GM21381 (cell line): Measurements from ENCODE around the gene NAXD.
A peak's percentile ranks its signal among the peaks of the same experiment; 100 is the strongest.
"Not testable (repeated sequence)": the region's sequence is repeated elsewhere in the genome, so short reads cannot be mapped to it uniquely, and the experiment has no call there.

Experiments used
- ATAC-seq: cut with Tn5 transposase; IDR thresholded peaks from one replicate; pipeline ENCODE4 v1.9.1; 2021; ENCODE audit warnings: mild to moderate bottlenecking, moderate library complexity; ENCODE audit not compliant: unreplicated experiment

Gene NAXD

DNA sequence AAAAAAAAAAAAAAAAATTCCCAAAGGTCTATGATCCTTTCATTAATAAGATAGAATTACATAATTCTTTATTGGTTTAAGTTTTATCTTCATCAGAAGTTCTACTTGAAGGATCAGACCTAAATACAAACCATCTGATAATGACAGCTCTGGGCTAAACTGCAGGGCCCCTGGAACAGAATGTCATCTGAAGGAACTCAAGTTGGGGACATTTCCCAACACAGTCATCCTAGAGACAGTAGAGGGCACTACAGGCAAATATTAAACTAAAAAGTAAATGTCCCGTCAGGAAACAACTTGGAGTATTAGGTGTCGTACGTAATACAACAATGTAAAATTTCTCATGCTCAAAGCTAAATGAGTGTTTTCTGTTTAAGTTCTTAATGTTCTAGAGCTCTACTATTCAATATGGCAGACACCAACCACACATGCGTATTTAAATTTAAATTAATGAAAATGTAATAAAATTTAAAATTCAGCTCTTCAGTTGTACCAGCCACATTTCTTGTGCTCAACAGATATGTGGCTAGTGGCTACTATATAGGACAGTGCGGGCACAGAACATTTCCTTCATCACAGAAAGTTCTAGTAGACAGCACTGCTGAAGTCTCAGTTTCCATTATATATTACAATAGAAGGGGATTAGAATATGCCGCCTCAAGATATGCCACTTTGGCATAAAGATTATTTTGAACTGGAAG is 21.8 kb upstream of the NAXD start:
- peak; percentile 76 for ATAC-seq

DNA sequence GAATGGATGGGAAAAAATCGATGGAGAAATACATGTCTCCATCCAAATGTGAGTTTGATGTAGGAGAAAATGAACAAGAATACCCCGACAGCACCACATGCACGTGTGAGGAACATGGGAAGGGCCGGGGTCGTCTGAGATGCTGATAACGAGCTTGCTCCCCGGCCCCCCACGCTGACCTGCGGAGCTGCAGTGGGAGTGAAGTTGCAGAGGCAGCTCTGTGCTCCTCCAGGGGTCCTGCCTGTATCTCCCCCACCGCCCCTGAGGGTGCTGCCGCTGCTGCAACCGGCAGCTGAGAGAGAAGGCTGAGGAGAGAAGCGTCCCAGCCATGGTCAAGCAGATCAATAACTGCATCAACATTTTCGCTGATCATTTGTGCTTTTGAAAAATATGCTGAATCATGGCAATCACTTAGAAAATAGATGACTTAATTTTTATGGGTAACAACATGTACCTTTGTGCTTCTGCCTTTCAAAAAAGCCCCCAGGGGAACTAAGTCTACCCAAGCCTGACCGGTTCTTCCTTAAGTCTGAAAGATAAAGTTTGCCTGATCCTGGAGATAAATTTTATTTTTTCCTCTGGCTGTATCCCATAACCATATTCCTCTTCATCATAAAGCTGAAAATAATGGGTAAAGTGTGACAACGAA is 18.2 kb upstream of the NAXD start:
- ATAC-seq: no peak

DNA sequence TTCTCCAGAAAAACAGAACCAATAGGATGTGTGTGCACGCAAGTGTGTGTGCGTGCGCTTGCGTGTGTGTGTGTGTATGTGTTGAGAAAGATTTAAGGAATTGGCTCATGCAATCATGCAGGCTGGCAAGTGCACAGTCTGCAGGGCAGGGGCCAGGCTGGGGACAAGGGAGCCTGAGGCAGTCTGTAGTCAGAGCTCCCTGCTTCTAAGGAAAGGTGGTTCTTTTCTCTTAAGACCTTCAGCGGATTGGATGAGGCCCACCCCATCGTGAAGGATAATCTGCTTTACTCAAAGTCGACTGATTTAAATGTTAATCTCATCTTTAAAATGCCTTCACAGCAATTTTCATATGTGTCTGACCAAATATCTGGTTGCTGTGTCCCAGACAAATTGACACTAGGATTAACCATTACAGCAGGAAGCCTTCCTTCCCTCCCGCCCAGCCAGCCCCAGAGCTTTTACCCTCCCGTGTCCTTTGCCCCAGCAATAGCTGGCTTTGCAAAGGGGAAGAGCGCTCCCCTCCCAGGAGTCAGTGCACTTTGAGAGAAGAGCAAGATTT is 15.0 kb upstream of the NAXD start:
- ATAC-seq: no peak

DNA sequence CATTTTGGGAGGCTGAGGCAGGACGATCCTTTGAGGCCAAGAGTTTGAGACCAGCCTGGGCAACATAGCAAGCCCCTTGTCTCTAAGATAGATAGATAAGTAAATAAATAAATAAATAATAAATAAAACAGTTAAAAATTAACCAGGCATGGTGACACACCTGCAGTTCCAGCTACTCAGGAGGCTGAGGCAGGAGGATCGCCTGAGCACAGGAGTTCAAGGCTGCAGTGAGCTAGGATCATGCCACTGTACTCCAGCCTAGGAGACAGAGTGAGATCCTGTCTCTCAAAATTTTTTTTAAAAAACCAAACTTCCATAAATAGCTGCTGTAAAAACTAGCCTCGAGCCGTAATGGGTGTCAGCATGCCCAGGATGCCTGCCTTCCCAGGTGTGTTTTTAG is 14.4 kb upstream of the NAXD start:
- no peak for ATAC-seq

DNA sequence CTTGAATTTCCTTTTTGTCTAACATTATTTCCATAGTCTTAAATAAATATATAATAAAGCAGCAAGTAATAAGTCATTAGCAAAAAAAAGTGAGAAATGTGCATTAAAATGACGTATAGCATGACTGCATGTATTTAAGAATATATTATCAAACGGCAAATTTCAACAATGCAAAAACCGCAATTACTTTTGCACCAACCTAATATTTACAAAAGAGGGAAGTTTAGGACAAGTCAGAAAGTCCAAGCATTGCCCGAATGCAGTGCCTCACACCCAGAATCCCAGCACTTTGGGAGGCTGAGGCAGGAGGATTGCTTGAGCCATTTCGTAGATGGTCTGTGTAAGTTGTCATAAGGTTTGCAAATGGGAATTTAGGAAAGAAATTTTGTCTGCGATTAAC is 10.2 kb upstream of the NAXD start:
- no peak for ATAC-seq

DNA sequence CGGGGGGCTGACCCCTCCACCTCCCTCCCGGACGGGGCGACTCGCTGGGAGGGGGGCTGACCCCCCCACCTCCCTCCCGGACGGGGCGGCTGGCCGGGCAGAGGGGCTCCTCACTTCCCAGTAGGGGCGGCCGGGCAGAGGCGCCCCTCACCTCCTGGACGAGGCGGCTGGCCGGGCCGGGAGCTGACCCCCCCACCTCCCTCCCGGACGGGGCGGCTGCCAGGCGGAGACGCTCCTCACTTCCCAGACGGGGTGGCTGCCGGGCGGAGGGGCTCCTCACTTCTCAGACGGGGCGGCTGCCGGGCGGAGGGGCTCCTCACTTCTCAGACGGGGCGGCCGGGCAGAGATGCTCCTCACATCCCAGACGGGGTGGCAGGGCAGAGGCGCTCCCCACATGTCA is 9.1 kb upstream of the NAXD start:
- not testable (repeated sequence) for ATAC-seq

DNA sequence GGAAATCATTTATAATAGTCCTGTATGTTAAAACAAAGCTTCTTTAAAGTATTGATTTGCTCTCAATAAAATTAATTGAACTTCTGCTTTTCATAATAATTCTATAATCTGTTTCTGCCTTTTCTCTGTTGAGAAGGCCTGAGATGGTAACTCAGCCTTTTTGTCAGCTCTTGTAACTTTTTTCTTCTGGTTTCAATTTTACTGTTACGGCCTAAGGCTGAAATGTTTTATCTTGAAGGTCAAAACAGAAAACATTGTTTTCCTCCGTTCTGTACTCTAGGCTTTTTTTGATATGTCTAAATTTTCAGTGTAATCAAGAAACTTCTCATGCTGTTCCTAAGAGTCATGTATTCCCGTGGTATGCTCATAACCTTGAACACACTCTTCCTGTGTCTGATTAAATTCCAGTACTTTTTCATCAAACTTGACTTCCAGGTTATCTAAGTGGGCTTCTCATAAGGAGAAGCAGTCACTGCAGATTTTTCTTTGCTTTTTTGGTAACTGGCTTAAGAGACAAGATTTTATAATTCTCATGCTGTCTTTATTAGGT is 7.6 kb upstream of the NAXD start:
- no peak for ATAC-seq

DNA sequence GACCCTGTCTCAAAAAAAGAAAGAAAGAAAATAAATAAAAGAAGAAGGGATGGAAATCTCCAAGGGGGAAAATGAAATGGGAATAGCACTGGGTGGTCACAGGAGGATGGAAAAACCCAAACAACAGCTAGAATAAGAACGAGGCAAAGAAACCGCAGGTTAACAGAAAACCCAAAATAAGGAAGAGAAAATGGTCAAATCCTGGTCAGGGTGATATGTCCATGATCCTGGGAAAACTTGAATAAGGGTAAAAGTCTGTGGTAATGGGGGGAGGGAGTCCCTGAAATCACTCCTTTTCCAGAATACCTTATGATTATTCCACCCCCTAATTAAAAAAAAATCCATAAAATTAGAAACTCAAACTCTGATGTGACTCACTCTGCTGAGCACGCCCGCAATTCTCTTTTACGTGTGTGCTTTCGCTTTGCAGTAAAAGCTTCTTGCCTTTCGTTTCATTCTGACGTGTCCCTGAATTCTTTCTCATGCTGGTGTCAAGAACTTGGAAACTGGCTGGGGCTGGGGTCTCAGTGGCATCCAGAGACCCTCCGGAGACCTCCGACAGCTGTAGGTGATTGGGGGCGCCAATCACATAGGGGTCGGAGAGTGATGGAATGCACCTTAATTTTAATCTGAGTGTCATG is 4.3 kb upstream of the NAXD start:
- peak; percentile 55 for ATAC-seq

DNA sequence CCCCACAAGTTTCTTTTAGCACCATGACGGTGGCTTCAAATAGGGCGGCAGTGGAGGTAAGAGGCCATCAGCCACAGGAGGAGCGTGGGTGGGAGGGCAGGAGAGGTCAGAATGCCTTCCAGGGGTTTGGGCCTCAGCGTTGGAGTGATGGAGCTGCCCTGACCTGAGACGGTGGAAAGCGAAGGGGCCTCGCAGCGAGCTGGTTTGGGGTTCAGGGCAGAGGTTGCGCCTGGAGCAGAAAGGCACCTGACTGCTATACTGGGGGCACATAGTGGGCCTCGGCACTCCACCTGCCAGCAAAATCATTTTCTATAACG is 382 bp upstream of the NAXD start:
- no peak for ATAC-seq

DNA sequence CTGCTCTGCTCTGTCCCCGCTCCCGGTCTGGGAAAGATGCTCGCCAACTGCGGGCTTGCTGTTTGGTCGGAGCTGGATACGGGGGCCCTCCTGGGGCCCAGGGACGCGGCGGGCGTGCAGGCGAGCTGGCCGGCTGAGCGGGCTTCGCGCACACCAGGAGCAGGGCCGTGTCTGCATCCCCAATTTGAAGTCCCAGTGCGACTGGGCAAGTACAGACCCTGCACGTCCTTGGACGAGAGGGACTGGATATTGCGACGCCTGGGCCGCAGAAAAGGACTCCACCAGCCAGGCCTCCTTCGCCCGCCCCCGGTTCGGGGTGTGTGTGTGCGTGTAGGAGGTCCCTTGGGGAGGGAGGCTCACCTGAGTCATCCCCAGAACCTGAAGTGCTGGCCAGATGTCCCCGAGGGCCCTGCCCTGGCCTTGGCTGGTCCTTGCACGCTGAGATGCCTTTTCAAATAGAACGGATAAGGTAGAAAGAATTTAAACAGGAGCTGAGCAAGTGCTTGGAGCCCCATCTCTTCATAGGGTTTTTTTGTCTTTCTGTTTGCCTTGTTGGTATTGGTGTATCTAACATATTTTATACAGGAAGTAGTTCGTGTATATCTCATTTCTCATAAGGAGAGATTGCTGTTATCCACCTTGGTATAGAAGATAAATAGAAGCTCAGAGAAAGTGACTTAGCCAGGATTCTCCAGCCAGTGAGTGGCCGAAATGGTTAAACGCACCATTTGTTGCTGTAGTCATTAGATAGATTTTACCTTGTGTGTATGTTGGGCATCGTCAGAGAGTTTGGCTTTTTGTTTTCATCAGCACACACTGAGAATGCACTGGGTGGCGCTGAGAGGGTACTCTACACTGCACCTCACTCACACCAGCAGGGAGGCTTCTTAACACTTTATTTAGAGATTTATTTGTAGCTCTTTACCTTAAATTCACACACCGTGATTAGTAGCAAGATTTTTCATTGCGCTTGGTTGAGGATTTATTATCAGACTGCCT is 1.1 kb downstream of the NAXD start:
- peak; percentile 42 for ATAC-seq

DNA sequence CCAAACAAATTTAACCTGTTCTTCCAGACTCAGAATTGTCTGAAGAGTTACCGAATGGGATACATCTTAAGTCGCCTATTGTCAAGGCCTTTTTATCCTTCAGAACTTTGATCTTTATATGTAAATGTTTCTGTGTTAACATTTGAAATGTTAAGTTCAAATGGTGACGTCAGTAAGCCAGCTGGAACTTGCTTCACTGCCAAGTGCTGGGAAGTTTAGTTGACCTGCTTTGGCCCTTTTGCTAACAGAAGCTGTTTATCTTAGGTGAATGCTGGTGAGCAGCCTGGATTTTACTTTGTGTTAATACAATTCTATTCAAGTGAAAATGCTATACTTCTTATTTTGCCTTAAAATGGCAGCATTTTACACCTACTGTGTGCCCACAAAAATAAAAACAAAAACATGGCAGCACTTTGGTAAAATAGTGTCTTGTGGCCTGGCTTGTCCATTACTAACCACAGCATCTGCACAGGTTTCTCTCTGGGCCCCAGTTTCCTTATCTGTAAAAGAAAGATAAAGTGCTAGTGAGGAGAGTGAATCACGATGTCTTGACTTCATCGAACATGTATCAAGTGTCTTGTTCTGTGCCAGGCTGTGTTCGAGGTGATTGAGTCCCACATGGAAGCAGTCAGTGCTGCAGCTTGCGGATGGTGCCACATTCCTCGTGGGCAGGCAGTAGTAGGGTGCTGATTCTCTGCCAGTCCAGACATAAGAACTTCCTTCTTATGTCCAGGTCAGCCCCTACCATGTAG is 2.2 kb downstream of the NAXD start:
- ATAC-seq: no peak

DNA sequence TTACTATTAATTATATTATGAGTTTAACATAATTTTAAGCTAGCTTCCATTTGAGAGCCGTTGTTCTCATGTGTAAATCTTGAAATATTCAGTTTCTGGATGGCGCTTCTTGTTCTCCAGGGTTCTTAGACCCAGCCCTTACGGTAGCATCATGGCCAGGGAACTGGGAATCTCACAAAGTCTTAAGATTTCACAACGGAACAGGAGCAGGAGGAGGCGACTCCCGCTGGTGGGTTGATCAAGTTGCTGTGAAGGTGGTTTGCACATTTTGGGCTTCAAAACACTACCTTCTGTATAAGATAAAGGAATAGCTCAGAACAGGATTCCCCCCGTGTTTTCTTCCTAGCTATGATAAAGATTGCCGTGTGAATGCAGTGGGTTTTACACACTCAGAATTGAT is 2.8 kb downstream of the NAXD start:
- no peak for ATAC-seq

DNA sequence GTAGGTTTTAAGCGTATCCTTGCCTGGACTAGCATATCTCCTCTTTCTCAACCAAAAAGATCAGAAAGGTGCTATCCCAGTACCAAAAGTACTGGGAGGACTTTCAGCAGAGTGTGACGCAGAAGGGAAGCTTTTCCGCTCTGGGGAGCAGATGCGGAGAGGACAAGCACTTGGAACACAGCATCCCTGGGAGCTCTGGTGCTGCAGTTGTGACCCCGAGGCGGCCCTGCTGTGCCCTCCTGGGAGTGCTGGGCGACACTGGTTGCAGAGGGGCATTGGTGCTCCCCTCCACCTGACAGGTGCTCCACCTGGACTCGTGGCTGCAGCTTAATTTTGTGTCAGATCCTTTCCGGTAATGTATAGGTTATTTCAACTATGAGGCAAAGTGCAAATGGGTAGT is 3.4 kb downstream of the NAXD start:
- no peak for ATAC-seq

DNA sequence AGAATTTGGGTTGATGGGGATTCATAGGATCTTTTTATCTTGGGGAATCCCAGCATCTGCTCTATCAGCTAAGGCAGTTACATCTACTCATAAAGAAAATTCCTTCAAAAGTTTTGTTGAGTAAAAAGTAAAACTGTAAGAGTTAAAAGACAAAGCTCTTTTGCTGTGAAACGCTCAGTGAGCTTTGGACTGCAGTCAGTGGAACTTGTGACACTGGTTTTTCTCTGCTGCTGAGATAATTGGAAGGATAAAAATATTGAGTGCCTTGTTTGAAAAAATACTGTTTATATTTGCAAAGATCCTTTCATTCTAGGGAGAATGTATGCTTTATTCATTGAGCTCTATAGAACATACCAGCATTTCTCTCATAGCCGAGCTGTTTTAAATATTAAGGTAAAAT is 5.3 kb downstream of the NAXD start:
- ATAC-seq: no peak

DNA sequence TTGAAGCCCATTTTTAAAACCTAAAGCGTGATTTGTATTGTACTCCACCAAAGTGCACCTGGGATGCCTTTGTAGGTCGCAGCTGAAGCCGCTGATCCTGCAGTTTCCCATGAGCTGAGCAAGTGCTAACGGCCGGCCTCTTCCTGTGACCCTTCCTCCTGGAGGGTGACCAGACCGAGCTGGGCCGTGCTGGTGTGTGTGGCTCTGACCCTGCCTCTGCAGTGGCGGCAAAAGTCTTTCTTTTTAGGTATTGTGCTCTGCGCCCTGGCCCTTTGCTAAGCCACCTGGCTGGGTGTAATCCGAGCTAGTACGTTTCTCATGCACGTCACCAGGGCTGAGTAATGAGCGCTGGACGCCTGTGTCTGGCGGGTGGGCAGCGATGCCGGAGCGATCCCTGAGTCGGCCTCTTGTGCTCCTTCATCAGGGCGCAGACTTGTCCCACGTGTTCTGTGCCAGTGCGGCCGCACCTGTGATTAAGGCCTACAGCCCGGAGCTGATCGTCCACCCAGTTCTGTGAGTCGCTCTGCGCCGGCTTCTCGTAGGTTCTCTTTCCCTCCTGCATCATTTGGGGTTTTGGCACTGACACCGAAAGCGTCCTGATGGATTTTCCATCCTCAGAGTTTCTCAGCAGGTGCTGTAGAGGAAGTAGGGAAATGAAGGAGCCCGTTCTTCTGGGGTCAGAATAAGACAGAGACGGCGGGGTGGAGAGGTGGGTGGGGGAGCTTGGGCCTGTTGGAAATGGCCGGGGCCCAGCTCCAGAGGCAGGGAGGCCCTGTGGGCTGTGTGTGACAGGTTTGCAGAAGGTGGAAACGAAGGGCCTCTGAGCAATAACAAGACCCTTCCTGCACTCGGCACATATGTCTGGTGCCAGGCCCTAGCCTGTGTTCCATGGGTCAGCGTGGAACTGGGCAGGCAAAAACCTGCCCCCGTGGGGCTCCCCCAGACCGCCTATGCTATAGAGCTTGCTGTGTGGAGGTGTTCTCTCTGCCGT is 9.7 kb downstream of the NAXD start:
- ATAC-seq: no peak

DNA sequence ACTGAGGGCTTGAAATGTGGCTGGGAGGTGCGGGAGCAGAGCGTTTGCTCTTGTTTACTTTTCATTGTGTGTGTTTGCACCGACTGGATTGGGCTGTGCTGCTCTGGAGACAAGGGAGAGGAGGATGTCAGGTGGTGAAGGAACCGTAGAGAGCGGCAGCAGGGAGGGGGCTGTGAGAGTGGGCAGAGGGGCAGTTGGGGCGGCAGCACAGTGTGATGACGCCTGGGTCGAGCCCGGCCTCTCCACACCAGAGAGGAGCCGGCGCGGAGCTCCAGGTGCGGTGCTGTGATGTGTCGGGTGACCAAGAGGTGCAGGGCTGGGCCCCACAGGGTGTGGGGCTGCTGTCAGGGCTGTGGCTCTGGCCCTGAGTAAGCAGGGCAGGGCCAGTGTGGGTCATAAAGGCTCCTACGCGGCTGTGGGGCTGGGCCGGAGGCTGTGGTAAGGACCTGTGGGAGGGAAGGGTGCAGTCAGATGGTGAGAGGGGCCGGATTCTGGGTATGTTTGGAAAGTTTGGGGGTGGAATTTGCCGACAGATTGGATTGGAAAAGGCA is 10.5 kb downstream of the NAXD start:
- no peak for ATAC-seq

DNA sequence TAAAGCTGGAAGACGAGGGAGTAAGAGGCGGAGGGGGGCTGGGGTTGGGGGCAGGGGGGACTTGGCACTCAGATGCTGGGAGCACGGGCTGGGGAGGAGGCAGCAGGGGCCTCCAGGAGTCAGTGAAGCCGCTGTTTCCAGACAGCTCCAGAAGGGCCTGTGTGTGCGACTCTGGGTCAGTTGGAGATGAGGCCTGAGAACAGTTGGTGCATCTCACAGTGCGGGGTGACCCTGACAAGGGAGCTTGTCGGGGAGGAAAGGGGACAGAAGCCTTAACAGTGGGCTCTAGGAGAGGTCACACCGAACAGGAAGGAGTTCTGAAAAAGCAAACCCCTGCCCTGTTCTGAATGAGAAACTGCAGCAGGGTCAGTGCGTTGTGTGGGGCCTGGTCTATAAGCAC is 11.2 kb downstream of the NAXD start:
- no peak for ATAC-seq

DNA sequence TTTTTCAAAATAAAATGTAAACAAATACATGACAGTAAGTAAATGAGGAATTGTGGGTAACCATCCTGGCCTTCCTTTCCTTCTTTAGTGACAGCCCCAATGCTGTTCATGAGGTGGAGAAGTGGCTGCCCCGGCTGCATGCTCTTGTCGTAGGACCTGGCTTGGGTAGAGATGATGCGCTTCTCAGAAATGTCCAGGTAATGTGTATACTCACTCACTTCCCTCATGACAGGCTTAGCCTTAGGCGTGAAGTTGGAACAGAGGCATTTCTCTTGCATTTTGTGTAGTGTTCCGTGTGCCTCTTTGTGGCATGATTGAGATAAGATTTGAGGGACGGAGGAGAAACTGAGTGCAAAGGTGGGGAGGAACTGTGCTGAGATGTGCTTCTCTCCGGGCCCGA is 12.0 kb downstream of the NAXD start:
- ATAC-seq: no peak
